Breast epithelium (tissue), 3 donors: ENCODE measurements around the gene TBC1D2.

Experiments used
- CTCF ChIP-seq, 3 donors: fragments of 450-650 bp; IDR thresholded peaks; one replicate each; pipeline ENCODE4 v1.5.1; 2016 to 2017; ENCODE audit warnings: antibody characterized with exemption in 3 of 3, mild to moderate bottlenecking in 3 of 3, moderate library complexity in 3 of 3
- POLR2AphosphoS5 ChIP-seq, 3 donors: sonication (generic); formaldehyde crosslinking; IDR thresholded peaks; one replicate each; pipeline ENCODE4 v1.6.1; 2017; ENCODE audit warnings: antibody characterized with exemption in 3 of 3

- TF ChIP-seq POLR2AphosphoS5 (IDR thresholded peaks at IDR 0.05) (no peak), CTCF (IDR thresholded peaks at IDR 0.05) (no peak)
Measured at GRCh38 chr9:98255061-98255577, 330 bp downstream of the TBC1D2 start.
